HUDEP-2 (cell line): Measurements from ENCODE around the gene SLC43A2.

Experiments used
- DNase-seq, 76 experiments: peaks; one replicate each; lab custom pipeline; 2025; ENCODE audit not compliant: unreplicated experiment in 76 of 76; lab: John Stamatoyannopoulos, UW

The SLC43A2 gene

GRCh38 chr17:1644493-1645206 lies 16.0 kb upstream of the SLC43A2 start:
- no peak for DNase-seq

GRCh38 chr17:1643999-1644492 lies 15.4 kb upstream of the SLC43A2 start:
- DNase-seq: no peak

- no peak for DNase-seq
Observed at GRCh38 chr17:1643293-1643998, 14.8 kb upstream of the SLC43A2 start.

GRCh38 chr17:1641065-1641403 lies 12.4 kb upstream of the SLC43A2 start:
- DNase-seq: no peak

GRCh38 chr17:1640329-1641064 lies 11.9 kb upstream of the SLC43A2 start:
- no peak for DNase-seq

GRCh38 chr17:1639549-1640180 lies 11.0 kb upstream of the SLC43A2 start:
- no peak for DNase-seq

- DNase-seq: no peak
Observed at GRCh38 chr17:1638624-1639300, 10.1 kb upstream of the SLC43A2 start.

- no peak for DNase-seq
Observed at GRCh38 chr17:1638171-1638590, 9.5 kb upstream of the SLC43A2 start.

GRCh38 chr17:1636732-1637285 lies 8.2 kb upstream of the SLC43A2 start:
- DNase-seq: no peak

GRCh38 chr17:1635675-1636465 lies 7.2 kb upstream of the SLC43A2 start:
- peak in 16 of 76 experiments; percentile 10 to 49 (median 24) for DNase-seq

- DNase-seq: no peak
Observed at GRCh38 chr17:1634841-1635650, 6.4 kb upstream of the SLC43A2 start.

- peak in 1 of 76 experiments; percentile 7 for DNase-seq
Observed at GRCh38 chr17:1630662-1631061, 2.0 kb upstream of the SLC43A2 start.

- peak in 62 of 76 experiments; percentile 15 to 75 (median 58) for DNase-seq
Observed at GRCh38 chr17:1629504-1630310, 1.1 kb upstream of the SLC43A2 start.

- DNase-seq: peak in 75 of 76 experiments; percentile 58 to 96 (median 91)
Observed at GRCh38 chr17:1628856-1629503, 346 bp upstream of the SLC43A2 start.

GRCh38 chr17:1627182-1627981 lies 1.3 kb downstream of the SLC43A2 start:
- peak in 26 of 76 experiments; percentile 5 to 47 (median 22) for DNase-seq

GRCh38 chr17:1626333-1626732 lies 2.3 kb downstream of the SLC43A2 start:
- DNase-seq: no peak
